GM12878 (cell line): Measurements from ENCODE around the gene TDRD3. TPM values are rescaled to one million over a fixed set of nuclear protein-coding genes. Genes with fewer than 3 reads are reported as not detected.

Experiments used
- ATAC-seq: fragments of 200-7000 bp; cut with Tn5 transposase; 3 replicates; pipeline ENCODE4 v1.9.1; 2020; ENCODE audit warnings: mild to moderate bottlenecking, moderate library complexity
- BruUV-seq: library from RNA; stranded (reverse); fragments of 400-500 nt; replicated peaks from 2 replicates; lab custom pipeline; 2021; lab: Mats Ljungman, UMichigan
- CTCF ChIA-PET: fragments of 300-600 bp; sonication (Branson Sonifier 250); formaldehyde crosslinking; extraction: SDS; loops from one replicate; lab custom pipeline; 2021; ENCODE audit warnings: inconsistent platforms; lab: Yijun Ruan, JAX
- POLR2A ChIA-PET: fragments of 350-600 bp; formaldehyde crosslinking; extraction: SDS; loops from one replicate; lab custom pipeline; 2021; ENCODE audit warnings: inconsistent platforms; lab: Charles Lee
- RAD21 ChIA-PET: fragments of 300-600 bp; sonication (Branson Sonifier 250); formaldehyde crosslinking; loops from one replicate; lab custom pipeline; 2023; ENCODE audit warnings: antibody characterized with exemption; ENCODE audit not compliant: unreplicated experiment; lab: Charles Lee
- SMC1A ChIA-PET: fragments of 300-600 bp; sonication (Branson Sonifier 250); formaldehyde crosslinking; loops from one replicate; lab custom pipeline; 2023; ENCODE audit not compliant: unreplicated experiment, uncharacterized antibody; lab: Charles Lee
- DNase-seq: peaks from one replicate; pipeline ENCODE4 v3.0.0-alpha.2; 2011; ENCODE audit warnings: low read depth, low spot score
- FAIRE-seq: peaks from 3 replicates; lab custom pipeline; 2011; peaks lifted over from hg19 to GRCh38; lab: Jason Lieb, UNC
- H2AFZ ChIP-seq: 2 replicates; pipeline ENCODE4 v1.6.0; 2011; ENCODE audit warnings: low read depth, low read length, control low read depth; ENCODE audit not compliant: control insufficient read depth
- H3K27ac ChIP-seq: 2 replicates; pipeline ENCODE4 v1.5.1; 2011; ENCODE audit warnings: control low read depth; ENCODE audit not compliant: control insufficient read depth, insufficient read depth
- H3K27me3 ChIP-seq, 2 experiments: replicated peaks in 1 of 2; 2 replicates each; pipeline versions ENCODE4 v1.6.0 to v1.6.1; 2011; ENCODE audit warnings: low read length in 1 of 2; ENCODE audit not compliant: control insufficient read depth in 2 of 2, insufficient read depth in 2 of 2
- H3K36me3 ChIP-seq, 2 experiments: 2 replicates each; pipeline ENCODE4 v1.5.1; 2011; ENCODE audit warnings: low read length in 1 of 2; ENCODE audit not compliant: control insufficient read depth in 2 of 2, insufficient read depth in 2 of 2
- H3K4me1 ChIP-seq: 2 replicates; pipeline ENCODE4 v1.6.1; 2011; ENCODE audit warnings: mild to moderate bottlenecking, low read length, moderate library complexity, mixed read lengths; ENCODE audit not compliant: control insufficient read depth, insufficient read depth
- H3K4me2 ChIP-seq: 2 replicates; pipeline ENCODE4 v1.6.0; 2011; ENCODE audit warnings: control low read depth; ENCODE audit not compliant: control insufficient read depth, insufficient read depth
- H3K4me3 ChIP-seq: fragments of 200-600 bp; sonication (generic); 2 replicates; pipeline ENCODE4 v1.5.1; 2016
- H3K79me2 ChIP-seq: 2 replicates; pipeline ENCODE4 v1.6.0; 2011; ENCODE audit warnings: low read length; ENCODE audit not compliant: control insufficient read depth, insufficient read depth
- H3K9ac ChIP-seq: 2 replicates; pipeline ENCODE4 v1.8.0; 2011; ENCODE audit warnings: low read length, control low read depth, mixed read lengths; ENCODE audit not compliant: control insufficient read depth, insufficient read depth
- H3K9me3 ChIP-seq: replicated peaks from 3 replicates; pipeline ENCODE4 v1.5.1; 2011; ENCODE audit warnings: mild to moderate bottlenecking, low read length; ENCODE audit not compliant: control insufficient read depth, insufficient read depth
- H4K20me1 ChIP-seq: 2 replicates; pipeline ENCODE4 v1.6.0; 2011; ENCODE audit not compliant: control insufficient read depth, insufficient read depth
- ATF7 ChIP-seq: fragments of 450-650 bp; IDR thresholded peaks from 2 replicates; pipeline ENCODE4 v1.6.1; 2016; ENCODE audit warnings: low read depth, mild to moderate bottlenecking
- BCL11A ChIP-seq: IDR thresholded peaks from 2 replicates; pipeline ENCODE4 v1.6.1; 2011; ENCODE audit warnings: low read depth, low read length
- MEF2A ChIP-seq: IDR thresholded peaks from 2 replicates; pipeline ENCODE4 v1.6.1; 2011; ENCODE audit warnings: low read depth, mild to moderate bottlenecking, low read length, moderate library complexity; ENCODE audit not compliant: insufficient read depth
- NR2C1 ChIP-seq: fragments of 450-650 bp; IDR thresholded peaks from 2 replicates; pipeline ENCODE4 v1.6.1; 2017; ENCODE audit warnings: antibody characterized with exemption, mild to moderate bottlenecking, moderate library complexity
- RAD21 ChIP-seq: IDR thresholded peaks from 2 replicates; pipeline ENCODE4 v1.6.1; 2011; ENCODE audit warnings: mild to moderate bottlenecking, low read depth, low read length, moderate library complexity; ENCODE audit not compliant: insufficient read depth
- SMARCA5 ChIP-seq: fragments of 450-650 bp; IDR thresholded peaks from 2 replicates; pipeline ENCODE4 v1.6.1; 2017; ENCODE audit warnings: mild to moderate bottlenecking
- SMC3 ChIP-seq: IDR thresholded peaks from 2 replicates; pipeline ENCODE4 v1.6.1; 2011; ENCODE audit warnings: low read length, improper control_type of control experiment, borderline replicate concordance
- TBL1XR1 ChIP-seq: IDR thresholded peaks from 2 replicates; pipeline ENCODE4 v1.6.1; 2012; ENCODE audit warnings: low read depth, low read length, improper control_type of control experiment
- in situ Hi-C: fragments of 300-500 bp; cut with MboI; formaldehyde crosslinking; loops from 9 replicates; pipeline ENCODE4 v1.14.3; 2018; ENCODE audit warnings: mixed read lengths
- intact Hi-C: fragments of 100-400 bp; cut with micrococcal nuclease; formaldehyde crosslinking; loops from one replicate; pipeline ENCODE4 v1.14.2; 2022; ENCODE audit not compliant: unreplicated experiment
- polyA plus RNA-seq, 11 experiments: library from polyadenylated mRNA; depleted of rRNA in 4 of 11; unstranded in 6 of 11; stranded (reverse) in 5 of 11; fragments of >200 nt; fragmentation: Nextera tagmentation in 4 of 11; fragmentation: Illumina TruSeq in 1 of 11; extraction: Ambion mirVana in 4 of 11; extraction: Trizol in 1 of 11; gene quantifications; 1 replicate in 1 of 11; 2 replicates in 10 of 11; pipeline versions ENCODE4 v1.2.1 to v1.2.3, GENCODE V29; 2011 to 2016; ENCODE audit warnings: inconsistent platforms in 2 of 11, missing spikeins in 2 of 11, low read depth in 1 of 11
- total RNA-seq, 4 experiments: library from RNA; depleted of rRNA in 3 of 4; stranded (reverse); fragments of >200 nt in 3 of 4; fragmentation: Illumina TruSeq in 1 of 4; extraction: Trizol in 1 of 4; gene quantifications; 2 replicates each; pipeline versions ENCODE4 v1.2.1 to v1.2.3, GENCODE V29; 2013 to 2021
- TF ChIP-seq, protein P1 (sequence below): fragments of 450-650 bp; IDR thresholded peaks from 2 replicates; pipeline ENCODE4 v1.6.1; 2016; ENCODE audit warnings: mild to moderate bottlenecking, moderate library complexity, borderline replicate concordance
- TF ChIP-seq, protein P2 (sequence below): fragments of 450-650 bp; IDR thresholded peaks from 2 replicates; pipeline ENCODE4 v1.6.1; 2017; ENCODE audit warnings: mild to moderate bottlenecking, moderate library complexity
- TF ChIP-seq, protein P3 (sequence below): fragments of 450-650 bp; IDR thresholded peaks from 2 replicates; pipeline ENCODE4 v1.6.1; 2017; ENCODE audit warnings: mild to moderate bottlenecking, low read depth, inconsistent platforms; ENCODE audit not compliant: poor library complexity, severe bottlenecking

Gene TDRD3
- total and polyA plus RNA-seq, 10 of the 15 experiments (the other 5 are each of a cell fraction or from before 2014, with no cell fraction given) = 8.4 to 27.9 (median 15.8) TPM

DNA sequence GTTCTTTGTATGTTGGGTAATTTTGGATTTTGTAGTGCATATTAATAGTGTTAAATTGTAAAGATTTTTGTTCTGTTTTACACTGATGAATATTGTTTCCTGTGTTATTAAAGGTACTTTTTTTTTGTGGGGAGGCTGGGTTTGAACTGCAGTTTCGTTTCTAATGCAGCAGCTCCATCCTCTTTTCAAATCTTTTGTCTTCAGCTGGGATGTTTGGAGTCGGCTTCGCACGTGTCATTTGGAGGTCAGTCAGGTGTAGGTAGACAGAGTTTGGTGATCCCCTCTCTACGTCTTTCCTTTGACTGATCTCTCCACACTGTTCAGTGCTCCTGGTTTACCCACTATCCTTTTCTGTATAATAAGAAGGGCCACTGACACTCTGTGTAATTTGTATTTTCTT is 30.3 kb downstream of the TDRD3 start (continued):
- TF ChIP-seq, protein P1, sequence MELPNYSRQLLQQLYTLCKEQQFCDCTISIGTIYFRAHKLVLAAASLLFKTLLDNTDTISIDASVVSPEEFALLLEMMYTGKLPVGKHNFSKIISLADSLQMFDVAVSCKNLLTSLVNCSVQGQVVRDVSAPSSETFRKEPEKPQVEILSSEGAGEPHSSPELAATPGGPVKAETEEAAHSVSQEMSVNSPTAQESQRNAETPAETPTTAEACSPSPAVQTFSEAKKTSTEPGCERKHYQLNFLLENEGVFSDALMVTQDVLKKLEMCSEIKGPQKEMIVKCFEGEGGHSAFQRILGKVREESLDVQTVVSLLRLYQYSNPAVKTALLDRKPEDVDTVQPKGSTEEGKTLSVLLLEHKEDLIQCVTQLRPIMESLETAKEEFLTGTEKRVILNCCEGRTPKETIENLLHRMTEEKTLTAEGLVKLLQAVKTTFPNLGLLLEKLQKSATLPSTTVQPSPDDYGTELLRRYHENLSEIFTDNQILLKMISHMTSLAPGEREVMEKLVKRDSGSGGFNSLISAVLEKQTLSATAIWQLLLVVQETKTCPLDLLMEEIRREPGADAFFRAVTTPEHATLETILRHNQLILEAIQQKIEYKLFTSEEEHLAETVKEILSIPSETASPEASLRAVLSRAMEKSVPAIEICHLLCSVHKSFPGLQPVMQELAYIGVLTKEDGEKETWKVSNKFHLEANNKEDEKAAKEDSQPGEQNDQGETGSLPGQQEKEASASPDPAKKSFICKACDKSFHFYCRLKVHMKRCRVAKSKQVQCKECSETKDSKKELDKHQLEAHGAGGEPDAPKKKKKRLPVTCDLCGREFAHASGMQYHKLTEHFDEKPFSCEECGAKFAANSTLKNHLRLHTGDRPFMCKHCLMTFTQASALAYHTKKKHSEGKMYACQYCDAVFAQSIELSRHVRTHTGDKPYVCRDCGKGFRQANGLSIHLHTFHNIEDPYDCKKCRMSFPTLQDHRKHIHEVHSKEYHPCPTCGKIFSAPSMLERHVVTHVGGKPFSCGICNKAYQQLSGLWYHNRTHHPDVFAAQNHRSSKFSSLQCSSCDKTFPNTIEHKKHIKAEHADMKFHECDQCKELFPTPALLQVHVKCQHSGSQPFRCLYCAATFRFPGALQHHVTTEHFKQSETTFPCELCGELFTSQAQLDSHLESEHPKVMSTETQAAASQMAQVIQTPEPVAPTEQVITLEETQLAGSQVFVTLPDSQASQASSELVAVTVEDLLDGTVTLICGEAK = peak; percentile 19; the same call in 1 of the 2 replicates
- TF ChIP-seq ATF7 = peak; percentile 27; the same call in 1 of the 2 replicates
- peak; percentile 14; the same call in 1 of the 2 replicates for TF ChIP-seq MEF2A
- TF ChIP-seq SMARCA5 = no peak

DNA sequence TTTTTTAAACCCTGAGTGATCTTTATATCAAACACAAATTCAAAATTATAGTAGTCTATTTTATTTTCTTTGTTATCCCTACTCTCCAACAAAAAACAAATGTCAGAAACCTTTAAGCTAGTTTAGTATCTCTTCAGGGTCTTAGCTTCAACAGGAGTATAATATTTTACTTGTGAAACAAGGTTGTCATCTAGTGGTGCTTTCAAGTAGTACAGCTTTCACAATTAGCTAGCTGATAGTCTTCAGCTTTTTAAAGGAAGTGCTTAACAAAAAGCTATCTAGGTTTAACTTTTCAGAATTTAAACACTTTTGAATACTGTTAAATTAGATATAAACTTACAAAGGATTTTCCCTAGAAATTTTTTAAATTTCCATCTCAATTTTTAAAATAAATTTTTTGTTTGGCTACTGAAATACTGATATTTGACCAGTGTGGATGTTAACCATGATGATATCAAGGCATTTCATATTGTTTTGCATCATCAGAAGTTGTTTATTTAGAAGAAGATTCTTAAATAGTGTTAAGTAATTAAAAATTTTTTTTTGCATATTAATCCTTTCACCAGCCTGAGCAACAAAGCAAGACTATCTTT is 34.2 kb downstream of the TDRD3 start:
- Histone ChIP-seq H2AFZ (no peak overlapping the region), H3K79me2 (peaks cover 9% of the 10 kb centered on the region), H3K4me1 (peaks cover 12% of the 10 kb centered on the region), H3K9ac (no peak overlapping the region), H3K27me3 (no peaks in the 10 kb centered on the region), H4K20me1 (no peaks in the 10 kb centered on the region), H3K9me3 (peaks cover 2% of the 10 kb centered on the region; the same call in 1 of the 3 replicates), H3K4me2 (no peak overlapping the region), H3K4me3 (no peak overlapping the region), H3K27ac (no peak overlapping the region), H3K36me3 (no peaks in the 10 kb centered on the region)
- POLR2A ChIA-PET = interaction anchor here (1.0 to 2.9 kb wide), 3 partner anchors 32 to 39 kb away, joined by 3 to 11 read pairs (median 8); partner anchors contain the start of gene TDRD3
- in situ Hi-C loops = loop anchor here (5.0 to 10.0 kb wide), 2 partner anchors 754 to 1036 kb away; no protein-coding TSS in a partner anchor
- SMC1A ChIA-PET = interaction anchor here (0.7 to 7.1 kb wide), 27 partner anchors 9 to 1040 kb away, joined by 3 to 111 read pairs (median 4); partner anchors contain the start of gene TDRD3
- ATAC-seq (peak; percentile 68), FAIRE-seq (no peak), DNase-seq (peak; percentile 61)
- RAD21 ChIA-PET = interaction anchor here (0.7 to 7.2 kb wide), 34 partner anchors 9 to 1042 kb away, joined by 3 to 103 read pairs (median 4); partner anchors contain the start of gene TDRD3
- BruUV-seq = no TSS peak
- CTCF ChIA-PET = interaction anchor here (0.5 to 7.5 kb wide), 35 partner anchors 8 to 1040 kb away, joined by 3 to 112 read pairs (median 5); partner anchors contain the start of gene TDRD3
- intact Hi-C loops = loop anchor here (1.0 to 10.0 kb wide), 7 partner anchors 94 to 1039 kb away; partner anchors contain the start of gene DIAPH3
- peak; percentile 79 for TF ChIP-seq SMC3
- no peak for TF ChIP-seq NR2C1
- TF ChIP-seq TBL1XR1 = no peak
- TF ChIP-seq RAD21 = peak; percentile 98
- TF ChIP-seq, protein P2, sequence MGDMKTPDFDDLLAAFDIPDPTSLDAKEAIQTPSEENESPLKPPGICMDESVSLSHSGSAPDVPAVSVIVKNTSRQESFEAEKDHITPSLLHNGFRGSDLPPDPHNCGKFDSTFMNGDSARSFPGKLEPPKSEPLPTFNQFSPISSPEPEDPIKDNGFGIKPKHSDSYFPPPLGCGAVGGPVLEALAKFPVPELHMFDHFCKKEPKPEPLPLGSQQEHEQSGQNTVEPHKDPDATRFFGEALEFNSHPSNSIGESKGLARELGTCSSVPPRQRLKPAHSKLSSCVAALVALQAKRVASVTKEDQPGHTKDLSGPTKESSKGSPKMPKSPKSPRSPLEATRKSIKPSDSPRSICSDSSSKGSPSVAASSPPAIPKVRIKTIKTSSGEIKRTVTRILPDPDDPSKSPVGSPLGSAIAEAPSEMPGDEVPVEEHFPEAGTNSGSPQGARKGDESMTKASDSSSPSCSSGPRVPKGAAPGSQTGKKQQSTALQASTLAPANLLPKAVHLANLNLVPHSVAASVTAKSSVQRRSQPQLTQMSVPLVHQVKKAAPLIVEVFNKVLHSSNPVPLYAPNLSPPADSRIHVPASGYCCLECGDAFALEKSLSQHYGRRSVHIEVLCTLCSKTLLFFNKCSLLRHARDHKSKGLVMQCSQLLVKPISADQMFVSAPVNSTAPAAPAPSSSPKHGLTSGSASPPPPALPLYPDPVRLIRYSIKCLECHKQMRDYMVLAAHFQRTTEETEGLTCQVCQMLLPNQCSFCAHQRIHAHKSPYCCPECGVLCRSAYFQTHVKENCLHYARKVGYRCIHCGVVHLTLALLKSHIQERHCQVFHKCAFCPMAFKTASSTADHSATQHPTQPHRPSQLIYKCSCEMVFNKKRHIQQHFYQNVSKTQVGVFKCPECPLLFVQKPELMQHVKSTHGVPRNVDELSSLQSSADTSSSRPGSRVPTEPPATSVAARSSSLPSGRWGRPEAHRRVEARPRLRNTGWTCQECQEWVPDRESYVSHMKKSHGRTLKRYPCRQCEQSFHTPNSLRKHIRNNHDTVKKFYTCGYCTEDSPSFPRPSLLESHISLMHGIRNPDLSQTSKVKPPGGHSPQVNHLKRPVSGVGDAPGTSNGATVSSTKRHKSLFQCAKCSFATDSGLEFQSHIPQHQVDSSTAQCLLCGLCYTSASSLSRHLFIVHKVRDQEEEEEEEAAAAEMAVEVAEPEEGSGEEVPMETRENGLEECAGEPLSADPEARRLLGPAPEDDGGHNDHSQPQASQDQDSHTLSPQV = 0 out of 2 replicates have a peak, but pooled peaks have one; percentile 43
- no peak for TF ChIP-seq BCL11A
- TF ChIP-seq, protein P3, sequence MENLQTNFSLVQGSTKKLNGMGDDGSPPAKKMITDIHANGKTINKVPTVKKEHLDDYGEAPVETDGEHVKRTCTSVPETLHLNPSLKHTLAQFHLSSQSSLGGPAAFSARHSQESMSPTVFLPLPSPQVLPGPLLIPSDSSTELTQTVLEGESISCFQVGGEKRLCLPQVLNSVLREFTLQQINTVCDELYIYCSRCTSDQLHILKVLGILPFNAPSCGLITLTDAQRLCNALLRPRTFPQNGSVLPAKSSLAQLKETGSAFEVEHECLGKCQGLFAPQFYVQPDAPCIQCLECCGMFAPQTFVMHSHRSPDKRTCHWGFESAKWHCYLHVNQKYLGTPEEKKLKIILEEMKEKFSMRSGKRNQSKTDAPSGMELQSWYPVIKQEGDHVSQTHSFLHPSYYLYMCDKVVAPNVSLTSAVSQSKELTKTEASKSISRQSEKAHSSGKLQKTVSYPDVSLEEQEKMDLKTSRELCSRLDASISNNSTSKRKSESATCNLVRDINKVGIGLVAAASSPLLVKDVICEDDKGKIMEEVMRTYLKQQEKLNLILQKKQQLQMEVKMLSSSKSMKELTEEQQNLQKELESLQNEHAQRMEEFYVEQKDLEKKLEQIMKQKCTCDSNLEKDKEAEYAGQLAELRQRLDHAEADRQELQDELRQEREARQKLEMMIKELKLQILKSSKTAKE = peak; percentile 36
